Activated CD4-positive, alpha-beta T cell treated with anti-CD3 and anti-CD28 coated beads, Interleukin-2, amount 50 U/mL, for 1 hour (primary cell): ENCODE measurements around the gene SSBP3.

Experiments used
- DNase-seq: peaks from one replicate; pipeline ENCODE4 v3.0.0-alpha.2; 2020

The SSBP3 gene

DNA sequence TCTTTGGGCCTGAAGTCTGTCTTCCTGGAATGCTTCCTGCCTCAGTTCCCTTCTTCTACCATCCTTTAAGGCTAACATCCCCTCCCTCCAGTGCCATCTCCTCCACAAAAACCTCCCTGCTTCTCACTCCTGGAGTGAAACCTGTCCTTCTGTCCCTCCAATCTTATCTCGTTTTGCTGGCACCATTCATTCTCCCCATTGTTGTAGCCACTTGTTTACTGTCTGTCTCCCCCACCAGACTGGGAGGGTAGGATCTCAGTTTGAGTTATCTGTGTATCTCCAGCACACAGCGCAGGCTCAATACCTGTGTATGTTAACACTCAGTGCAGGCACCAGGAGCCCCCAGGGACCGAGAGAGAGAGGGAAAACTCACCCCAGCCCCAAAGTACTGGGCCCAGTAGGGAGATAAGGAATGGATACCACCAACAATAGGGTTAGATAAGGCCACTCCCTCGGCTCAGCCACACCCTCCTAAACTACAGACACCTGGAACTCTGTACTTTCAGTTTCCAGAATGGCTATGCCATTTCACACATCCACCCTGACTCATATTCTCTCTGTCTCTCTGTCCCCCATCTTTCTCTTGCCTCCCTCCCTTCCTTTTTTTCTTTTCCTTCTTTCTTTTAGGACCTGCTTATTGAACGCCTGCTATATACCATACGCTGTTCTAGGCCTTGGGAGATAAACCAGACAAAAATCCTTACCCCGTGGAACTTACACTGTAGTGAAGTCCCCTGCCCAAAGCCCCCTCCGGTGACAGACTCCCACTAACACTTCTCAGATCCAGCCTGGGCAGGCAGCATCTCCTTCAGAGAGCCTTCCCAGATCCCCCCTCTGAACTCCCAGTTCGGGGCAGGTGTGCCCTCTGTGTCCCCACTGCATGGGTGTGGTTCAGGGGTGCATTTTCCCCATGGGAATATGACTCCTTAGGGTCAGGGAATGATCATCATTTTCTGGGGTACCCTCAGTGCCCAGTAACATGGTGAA, 3.3 kb upstream of the SSBP3 start:
- no peak for DNase-seq

DNA sequence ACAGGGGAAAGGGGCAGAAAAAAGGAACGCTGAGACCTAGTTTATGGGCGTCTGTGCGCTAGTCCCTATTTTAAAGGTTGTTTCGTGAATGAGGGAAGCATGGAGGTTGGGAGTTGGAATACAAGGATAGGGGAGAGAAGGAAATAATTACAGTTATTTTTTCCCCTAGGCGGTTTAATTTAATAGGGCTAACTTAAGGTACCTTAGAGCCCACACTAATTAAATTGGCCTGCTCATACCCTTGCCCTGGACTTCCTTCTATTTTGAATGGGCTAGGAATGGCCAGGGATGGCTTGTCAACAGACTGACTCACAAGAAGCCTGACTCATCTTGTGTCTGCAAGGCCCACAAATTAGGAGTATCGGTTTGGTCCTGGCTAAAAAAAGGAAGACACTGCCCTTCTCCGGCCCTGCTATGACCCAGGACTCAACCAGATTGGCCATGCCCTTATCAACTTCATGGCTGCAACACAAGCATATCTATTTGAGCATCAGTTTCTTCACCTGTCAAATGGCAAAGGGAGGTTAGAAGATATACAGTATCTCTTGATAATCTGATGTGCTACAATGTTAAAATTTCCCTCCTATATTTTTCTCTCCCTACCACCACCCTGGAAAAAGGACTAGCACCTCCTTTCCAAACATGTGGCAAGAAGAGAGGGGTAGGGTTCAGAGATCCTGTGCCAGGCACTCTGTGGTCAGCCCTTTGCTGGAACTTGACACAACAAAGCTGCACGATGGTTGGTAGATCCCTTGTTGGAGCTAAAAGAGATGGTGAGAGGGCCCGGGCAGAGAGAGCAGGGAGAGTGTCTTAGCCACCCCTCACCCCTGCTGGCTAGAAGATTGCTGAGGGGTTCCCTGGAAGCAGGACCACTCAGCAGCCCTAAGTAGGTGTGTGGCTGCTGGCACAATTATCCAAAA, 2.2 kb upstream of the SSBP3 start:
- no peak for DNase-seq

DNA sequence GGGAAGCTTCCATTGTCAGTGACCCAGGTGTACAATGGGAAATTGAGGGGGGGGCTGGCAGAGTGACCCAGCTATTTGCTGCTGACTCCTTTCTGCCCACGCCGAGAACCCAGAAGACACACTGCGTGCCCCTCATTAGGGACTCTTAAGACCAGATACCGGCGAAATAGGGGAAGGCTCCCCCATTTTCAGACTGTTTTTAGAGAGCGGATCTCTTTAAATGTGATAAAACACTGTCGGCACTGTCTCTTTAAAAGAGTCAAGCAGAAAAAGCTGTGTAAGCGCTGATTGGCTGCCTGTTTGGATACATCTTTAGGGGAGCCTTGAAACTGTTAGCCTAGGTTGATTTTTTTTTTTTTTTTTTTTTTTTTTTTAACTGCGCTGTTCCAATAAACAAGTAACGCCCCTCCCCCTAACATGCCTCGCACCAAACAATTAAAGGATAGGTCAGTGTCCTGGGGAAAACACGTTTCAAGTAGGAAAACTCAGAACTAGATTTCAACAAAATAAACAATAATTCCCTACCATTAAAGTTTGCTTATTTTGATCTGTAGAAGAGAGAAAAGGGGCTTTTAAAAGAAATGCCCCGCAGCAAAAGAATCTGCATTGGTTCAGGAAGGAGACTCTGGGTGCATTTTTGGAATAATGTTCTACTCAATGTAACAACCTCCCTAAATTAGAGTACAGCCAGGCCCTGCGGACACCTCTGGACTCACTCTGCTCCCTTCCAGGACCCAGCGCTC, 1.4 kb upstream of the SSBP3 start:
- peak; percentile 41 for DNase-seq

DNA sequence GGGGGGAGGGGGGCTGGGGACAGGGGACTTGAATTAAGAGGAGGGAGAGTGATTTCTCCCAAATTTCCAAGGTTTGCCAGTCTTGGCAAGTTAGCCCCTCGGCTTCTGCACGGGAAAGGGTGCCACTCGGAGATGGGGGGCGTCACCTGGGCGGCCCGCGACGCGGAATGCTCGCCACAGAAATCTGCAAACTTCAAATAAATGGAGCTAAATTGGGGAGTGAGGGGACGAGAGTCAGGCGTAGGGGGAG, 885 bp upstream of the SSBP3 start:
- DNase-seq: no peak

DNA sequence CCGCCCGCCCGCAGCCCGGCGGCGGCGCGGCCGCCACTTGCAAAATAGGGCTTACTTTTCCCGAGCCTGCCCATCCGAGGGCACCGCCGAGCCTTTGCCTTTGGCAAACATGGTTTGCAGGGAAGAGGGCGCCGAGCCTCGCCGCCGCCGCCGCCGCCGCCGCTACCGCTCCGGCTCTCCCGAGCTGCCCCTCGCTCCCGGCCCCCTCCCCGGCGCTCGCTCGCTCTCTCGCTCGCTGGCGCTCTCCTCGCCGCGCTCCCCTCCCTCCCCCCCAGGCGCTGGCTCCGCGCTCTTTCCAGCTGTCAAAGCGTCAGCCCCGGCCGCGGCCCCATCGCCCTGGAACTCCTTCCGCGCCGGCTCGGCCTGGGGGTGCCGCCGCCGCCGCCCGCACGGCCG, 298 bp downstream of the SSBP3 start:
- DNase-seq: no peak

DNA sequence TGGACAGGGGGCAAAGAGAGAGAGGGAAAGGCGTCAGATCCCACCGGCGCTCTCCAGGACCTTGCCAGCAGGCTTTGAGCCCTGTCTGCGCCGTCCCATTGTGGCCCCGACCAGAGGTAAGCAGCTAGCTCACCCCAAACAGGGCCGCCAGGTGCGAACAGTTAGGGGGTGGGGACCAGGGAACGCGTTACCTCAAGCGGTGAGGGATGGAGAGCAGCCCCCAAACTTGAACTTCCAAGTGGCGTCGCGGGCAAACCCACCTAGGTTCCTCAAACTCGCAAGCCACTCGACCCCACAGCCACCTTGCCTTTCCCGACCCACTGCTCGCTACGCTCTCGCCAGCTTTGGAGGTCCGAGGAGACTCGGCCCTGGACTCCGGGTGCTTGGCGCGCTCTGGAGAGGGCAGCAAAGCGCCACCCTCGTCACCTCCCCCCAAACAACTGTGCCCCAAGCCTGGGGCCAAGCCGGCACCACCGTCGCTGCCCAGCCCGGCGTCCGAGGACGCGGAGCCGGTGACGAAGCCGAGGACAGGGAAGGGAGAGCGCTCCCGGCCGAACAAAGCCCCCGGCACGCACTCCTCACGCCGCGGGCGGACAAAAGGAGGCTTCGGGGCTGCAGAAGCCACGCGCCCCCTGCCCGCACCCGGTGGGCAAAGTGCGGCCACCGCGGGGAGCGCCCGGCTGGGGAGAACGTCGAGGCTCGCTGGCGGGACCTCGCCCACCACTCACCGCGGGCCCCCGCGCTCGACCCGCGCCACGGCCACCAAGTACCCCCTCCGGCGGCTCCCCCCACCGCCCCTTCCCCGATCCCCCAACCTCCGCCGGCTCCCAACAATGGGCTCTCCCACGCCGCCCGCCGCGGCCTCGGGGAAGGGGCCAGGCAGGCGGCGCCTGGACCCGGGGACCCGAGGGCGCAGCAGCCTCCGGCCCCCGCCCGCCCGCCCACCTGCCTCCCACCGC, 976 bp downstream of the SSBP3 start:
- DNase-seq: no peak

DNA sequence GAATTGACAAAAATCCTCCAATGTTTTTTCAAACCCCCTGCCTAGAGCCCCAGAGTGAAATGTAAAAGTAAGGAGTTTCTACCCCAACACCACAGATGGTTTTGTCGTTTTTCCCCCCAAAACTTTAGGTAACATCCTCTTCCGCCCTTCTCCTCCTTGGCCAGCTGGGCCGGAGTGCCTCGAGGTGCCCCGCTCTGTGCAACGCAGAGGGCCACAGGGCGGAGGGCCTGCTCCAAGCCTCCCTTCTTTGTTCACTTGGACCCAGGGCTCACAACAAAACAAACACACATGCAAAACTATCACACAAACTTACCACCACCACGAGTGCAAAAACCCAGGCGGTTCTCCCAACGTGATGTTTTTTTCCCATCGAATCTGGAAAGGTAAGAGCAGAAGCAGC, 1.9 kb downstream of the SSBP3 start:
- no peak for DNase-seq

DNA sequence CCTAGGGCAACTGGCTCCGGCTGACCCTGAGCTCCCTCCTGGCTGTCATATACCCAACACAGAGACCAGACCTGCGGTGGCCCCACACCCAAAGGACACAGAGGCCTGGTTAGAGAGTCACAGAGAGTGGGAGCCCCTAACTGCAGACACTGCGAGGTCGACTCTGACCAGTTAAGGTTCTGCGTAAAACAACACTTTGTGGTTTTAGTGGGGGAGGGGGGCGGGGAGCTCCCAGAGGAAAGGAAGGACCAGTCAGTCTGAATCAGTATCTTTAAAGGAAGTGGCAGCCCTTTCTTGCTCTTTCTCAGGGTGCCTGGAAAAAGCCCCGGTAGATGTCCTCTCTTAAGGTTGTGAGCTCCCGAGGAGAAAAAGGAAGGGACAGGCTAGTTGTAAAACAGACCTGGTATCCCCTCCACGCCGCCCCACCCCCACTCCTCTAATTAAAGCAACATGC, 2.4 kb downstream of the SSBP3 start:
- no peak for DNase-seq

DNA sequence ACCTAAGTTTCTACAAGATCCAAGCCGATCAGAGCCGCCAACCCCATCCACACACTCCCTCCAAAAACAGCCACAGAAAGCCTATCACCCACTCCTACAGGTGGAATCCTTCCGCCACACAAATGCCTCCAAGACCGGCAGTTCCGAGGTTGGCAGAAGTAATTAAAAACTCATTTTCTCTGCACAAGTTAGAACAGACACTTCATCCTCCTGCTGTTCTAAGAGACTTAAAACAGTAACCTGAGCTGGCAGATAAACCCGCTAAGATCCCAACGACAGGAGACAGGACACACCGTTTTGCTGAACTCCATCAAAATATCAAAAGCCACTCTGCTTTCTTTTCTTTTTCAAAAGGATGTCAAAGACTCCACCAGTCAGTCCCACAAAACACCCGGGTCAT, 2.8 kb downstream of the SSBP3 start:
- no peak for DNase-seq

DNA sequence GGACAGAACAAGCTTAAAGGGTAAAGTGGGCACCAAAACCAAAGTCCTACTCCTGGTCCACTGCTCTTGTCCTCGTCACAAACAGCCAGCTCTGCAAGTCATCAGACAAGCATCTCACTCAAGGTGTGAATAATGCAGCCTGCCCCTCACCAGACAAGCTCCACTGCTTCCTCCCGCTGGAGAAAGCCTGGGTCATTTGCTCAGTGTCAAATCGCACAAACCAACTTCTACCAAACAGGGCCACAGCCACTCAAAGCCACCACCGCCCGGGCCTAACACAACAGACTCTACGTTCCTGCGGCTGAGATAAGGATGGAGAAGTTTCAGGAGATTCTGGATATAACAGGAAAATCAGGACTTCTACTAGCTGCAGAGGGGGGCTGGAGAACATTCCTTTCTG, 3.3 kb downstream of the SSBP3 start:
- DNase-seq: no peak

DNA sequence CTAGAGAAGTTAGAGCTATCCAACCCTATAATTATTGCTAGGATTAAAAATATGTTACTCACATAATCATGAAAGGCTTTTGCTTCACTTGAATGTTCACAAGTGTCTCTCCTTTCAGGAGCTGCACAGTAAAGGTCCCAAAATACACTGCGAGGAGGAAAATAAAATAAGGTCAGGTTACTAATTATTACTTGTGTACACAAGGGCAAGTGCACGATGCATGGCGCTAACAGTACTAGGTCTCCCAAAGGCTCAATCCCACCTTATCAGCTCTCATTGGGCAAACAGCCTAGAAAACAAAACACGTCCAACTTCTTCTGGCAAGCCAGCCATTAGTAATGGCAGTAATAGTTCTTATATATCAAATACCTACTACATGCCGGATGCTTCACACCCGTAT, 4.4 kb downstream of the SSBP3 start:
- no peak for DNase-seq

DNA sequence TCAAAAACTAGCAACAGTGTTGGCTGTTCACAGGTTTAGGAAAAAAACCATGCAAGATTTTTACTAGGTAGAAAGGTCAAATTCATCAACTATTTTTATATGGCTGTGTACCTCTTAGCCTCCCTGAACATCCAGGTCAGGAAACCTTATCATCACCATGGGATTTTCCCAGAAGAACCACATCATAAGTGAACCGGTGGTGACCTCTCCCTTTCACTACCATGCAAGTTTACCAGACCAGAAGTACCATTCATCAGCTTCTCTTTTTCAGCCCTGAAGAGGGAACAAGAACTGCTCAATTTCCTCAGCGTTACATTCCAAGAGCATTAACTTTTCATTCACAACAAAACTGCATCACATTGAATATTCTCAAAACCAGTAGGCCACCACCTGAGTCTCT, 5.9 kb downstream of the SSBP3 start:
- no peak for DNase-seq

DNA sequence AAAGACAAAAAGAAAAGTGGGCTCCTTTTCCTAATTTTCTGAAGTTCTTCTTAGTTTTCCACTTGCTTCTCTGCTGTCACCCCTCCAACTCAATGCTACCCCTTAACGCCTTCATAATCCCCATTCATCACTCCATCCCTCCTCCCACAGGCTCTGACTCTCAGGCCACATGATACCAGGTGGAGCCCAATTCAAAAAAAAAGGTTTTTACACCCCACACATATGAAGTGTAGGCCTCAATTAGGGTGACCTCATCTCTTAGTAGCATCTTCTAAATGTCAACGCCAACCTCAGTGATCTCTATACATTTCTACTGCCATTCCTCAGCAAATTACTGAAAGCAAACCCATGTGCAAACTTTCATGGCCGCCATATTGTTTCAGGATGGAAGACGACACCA, 6.4 kb downstream of the SSBP3 start:
- no peak for DNase-seq

DNA sequence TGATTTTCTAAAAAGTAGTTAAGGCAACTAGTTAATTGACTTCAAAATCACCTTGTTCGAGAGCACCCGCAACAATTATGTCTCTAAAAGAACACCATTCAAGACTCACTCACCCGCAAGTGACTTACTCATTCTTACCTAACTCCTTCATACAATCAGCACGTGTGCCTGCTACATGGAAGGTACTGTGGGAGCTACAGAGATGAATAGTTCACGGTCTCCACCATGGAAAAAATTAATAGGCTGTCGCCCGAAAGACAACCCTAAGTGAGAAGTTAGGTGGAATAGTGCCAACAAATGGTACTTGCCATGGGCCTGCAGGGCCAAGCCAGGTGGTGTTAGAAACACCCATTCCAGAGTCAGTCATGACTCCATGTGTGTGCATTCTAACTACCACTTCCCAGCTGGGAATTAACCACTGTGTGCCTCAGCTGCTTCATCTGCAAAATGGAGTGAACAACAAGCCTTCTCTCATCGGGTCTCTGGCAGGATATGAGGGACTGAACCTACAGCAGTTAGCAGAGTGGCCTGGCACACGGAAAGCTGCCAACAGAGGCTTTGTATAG, 7.1 kb downstream of the SSBP3 start:
- no peak for DNase-seq

DNA sequence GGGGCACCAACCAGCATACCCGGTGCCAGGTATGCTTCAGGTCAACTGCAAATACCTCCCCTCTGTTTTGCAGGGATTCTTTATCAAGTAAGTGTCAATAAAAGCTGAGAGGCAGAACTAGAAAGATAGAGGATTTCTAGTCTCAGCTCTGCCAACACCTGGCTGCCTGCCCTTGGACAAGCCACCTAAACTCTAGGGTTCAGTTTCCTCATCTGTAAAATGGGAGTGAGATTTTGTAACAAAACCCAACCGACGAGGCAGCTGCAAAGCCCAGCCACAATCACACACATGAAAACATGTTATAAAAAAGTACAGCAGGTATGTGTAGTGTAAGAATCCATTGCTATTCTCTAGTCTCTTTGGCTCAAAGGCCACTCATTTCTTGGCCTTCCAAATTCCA, 8.2 kb downstream of the SSBP3 start:
- no peak for DNase-seq

DNA sequence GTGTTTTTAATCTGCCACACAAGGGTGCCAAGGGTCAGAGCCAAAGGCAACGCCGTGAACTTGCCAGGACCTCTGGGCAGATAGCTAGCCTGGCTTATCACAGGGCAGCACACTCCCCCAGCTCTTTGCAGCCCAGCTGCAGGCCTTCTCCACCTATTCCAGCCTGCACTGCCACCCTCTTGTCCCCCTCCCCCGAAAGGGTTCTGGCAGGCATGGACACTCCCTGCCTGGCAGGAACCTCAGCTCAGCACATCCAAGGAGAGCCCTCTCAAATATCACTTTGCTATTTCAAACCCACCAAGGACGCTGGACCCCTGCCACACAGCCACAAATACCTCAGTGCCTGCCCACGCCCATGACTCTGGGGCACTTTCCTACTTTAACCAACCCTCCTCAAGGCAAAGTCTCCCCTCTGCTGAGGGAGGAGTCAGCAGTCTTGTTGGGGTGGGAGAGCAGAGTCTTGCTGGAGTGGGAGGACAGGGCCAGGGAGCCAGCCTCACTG, 9.1 kb downstream of the SSBP3 start:
- DNase-seq: no peak

DNA sequence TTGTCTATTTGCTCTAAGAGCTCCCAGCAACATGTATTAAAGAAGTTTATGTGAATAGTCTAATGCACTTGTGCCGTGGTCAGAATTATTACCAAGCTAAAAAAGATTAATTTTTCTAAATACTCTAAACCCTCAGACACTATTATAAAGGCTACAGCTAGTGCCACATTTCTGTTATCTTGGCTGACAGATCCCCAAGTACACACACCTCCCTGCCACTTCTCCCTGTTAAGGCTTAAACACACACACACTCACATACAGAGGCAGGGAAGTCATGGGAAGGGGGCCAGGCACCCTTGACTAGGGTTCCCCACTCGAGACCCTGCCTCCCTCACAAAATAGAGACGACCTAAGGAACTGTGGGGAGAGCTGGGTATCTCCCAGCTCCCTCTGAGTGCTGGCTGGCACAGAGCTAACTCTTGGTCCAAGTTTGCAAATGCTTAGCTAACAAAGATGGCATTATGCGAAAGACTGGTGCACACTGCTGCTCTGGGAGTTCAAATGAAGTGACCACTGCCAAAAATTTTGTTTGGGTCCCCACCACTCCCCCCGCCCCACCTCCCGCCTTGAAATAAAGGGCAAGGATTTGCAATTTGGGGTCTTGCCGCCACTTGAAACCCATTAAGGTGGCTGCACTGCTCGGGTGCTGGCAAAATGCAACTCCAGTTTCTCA, 9.8 kb downstream of the SSBP3 start:
- no peak for DNase-seq

DNA sequence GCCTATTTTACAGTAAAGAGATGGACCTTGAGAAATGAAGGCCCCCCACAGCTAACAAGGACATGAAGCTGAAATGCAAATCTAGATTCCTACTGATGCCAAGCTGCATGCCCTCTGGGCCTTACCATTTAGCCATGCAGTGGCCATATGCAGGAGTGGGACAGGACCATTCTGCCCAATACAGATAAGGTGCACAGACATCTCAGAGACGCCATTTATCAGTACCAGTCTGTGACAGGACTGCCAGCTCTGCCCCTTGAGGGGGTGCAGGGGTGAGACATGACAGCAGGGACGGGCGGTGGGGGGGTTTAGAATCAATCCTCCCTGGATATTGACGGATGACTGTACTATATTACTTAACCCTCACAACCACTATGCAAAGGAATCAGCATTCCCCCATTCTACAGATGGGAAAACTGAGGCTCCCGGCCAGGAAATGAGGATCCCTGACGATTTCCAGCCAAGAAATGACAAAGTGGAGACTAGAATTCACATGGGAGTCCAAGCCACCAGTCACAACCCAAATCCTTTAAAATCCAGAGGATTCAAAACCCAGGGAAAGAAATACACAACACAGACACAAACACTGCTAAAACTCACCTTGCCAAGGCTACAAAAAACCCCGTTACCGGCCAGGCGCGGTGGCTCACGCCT, 10.8 kb downstream of the SSBP3 start:
- DNase-seq: no peak

DNA sequence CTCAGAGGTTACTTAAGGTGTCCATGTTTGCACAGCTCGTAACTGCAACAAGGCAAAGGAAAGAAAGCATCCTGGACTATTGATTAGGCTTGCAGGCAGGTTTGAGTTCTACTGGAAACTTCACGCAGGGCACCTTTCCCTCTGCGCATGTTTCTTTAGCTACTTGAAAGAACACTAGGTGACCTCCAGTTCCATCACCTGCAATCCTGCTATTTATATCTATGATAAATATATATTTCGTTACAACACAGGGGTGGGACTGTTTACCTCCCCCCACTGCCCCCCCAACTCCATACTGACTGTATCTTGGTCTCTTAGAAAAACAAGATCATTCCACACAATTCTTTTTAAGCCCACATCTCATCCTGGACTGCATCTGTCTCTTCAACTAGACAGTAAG, 12.1 kb downstream of the SSBP3 start:
- DNase-seq: no peak

DNA sequence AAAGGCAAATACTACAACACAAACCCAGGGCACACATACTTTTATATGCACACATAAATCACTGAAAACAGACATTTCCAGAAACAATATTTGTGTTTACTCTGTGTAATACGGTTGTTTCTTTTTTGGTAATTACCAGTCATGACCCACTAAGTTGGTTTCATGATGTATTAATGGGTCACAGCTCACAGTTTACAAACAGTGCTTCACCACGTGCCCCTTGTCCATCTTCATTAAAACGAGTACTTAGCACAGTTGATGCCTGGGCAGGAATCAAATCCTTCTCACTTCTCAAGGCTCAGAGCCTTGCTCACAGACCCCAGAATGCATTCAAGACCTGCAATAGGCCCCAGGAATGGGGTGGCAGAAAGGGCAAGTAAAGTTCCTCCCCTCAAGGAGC, 13.8 kb downstream of the SSBP3 start:
- DNase-seq: no peak
